ENCODE measurements around the gene SERPINA5. TPM values are rescaled to one million over a fixed set of nuclear protein-coding genes. Genes with fewer than 3 reads are reported as not detected.

The SERPINA5 gene
- total and polyA plus RNA-seq, 3 experiments from 2014 or later = not detected

DNA sequence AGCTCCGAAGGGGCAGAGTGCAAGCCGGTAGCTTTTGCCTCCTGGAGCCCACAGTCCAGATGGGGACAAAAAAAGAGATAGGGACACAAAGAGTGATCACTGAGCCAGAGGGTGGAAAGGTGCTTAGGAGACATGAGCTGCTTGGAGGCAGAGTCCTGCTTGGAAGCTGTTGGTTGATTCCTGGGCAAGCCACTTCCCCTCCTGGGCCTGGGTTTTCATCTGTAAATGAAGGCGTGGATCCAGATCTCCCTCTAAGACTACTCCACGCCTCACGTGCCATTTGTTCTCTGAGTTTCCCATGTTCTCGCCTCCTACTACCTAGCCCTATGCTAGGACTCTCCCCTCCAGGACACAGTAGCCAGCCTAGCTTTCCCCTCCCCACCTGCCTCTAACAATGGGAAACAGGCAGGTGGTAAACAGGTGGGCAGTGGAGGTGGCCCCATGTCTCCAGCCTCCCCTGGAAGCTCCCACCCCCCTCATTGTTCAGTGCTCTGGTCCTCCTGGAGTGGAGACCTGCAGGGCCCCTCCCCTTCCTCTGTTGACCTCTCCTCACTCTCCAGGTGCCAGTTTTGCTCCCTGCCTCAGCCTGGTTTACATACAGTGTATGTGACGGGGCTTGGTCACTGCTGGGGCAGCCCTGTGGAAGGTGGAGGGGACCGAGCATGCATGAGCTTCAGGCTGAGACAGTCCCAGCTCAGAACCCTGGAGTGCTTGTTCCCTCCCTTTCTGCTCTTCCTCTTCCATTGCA lies 34.8 kb downstream of the SERPINA5 start:
- Histone ChIP-seq H3K36me3 (ENCODE audit: insufficient read depth, low read length) (no peaks in the 10 kb centered on the region), H3K27ac (ENCODE audit: low read depth, low read length) (no peak overlapping the region), H3K27me3 (ENCODE audit: insufficient read depth, low read length, poor library complexity, severe bottlenecking) (no peaks in the 10 kb centered on the region), H3K9me3 (ENCODE audit: low read length) (peaks cover 6% of the 10 kb centered on the region), H3K4me1 (ENCODE audit: insufficient read depth, low read length) (no peaks in the 10 kb centered on the region), H3K4me3 (ENCODE audit: low read length) (no peak overlapping the region)
- Mint-ChIP-seq H3K27me3 (peaks cover 3 to 5% of the 10 kb centered on the region in 2 donors), H3K4me3 (no peak overlapping the region), H3K27ac (no peak overlapping the region), H3K36me3 (no peaks in the 10 kb centered on the region), H3K4me1 (no peaks in the 10 kb centered on the region), H3K9me3 (peaks cover 7 to 26% (median 12%) of the 10 kb centered on the region in 5 donors)
- DNase-seq = no peak
- POLR2A ChIA-PET = no interaction called here
- CTCF ChIA-PET = no interaction called here

DNA sequence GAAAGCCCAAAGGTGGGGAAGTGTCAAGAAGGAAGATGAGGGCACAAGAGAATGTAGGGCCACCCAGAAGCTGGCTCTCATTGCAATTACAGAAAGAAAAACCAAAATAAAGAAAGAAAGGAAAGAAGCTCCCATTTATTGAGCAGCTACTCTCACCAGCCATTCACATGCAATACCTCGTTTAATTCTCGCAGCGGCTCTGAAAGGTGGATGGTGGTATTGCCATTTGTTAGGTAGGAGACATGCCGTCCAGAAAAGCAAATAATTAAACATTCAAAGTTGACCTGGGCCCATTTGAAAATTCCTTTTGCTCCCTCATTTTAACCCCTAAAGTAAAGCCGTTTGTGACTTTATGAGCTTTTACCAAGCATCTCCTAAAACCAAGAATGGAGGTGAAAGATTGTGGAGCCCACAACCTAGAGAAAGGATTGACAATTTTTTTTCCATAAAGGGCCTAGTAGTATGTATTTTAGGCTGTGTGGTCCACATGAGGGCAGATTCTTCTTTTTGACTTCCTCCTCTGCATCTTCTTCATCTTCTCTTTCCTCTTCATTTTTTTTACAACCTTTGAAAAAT lies 36.2 kb downstream of the SERPINA5 start:
- Mint-ChIP-seq H3K9me3 (peaks cover 7 to 26% (median 12%) of the 10 kb centered on the region in 5 donors), H3K4me1 (no peaks in the 10 kb centered on the region), H3K4me3 (no peak overlapping the region), H3K27me3 (peaks cover 6 to 9% of the 10 kb centered on the region in 2 donors), H3K27ac (no peak overlapping the region), H3K36me3 (no peaks in the 10 kb centered on the region)
- POLR2A ChIA-PET = no interaction called here
- peaks cover 6% of the 10 kb centered on the region for H3K9me3 ChIP-seq (ENCODE audit: low read length)
- H3K27ac ChIP-seq (ENCODE audit: low read depth, low read length) = no peak overlapping the region
- DNase-seq = no peak
- no peaks in the 10 kb centered on the region for H3K27me3 ChIP-seq (ENCODE audit: insufficient read depth, low read length, poor library complexity, severe bottlenecking)
- H3K4me1 ChIP-seq (ENCODE audit: insufficient read depth, low read length) = no peaks in the 10 kb centered on the region
- H3K36me3 ChIP-seq (ENCODE audit: insufficient read depth, low read length) = no peaks in the 10 kb centered on the region
- CTCF ChIA-PET = no interaction called here
- no peak overlapping the region for H3K4me3 ChIP-seq (ENCODE audit: low read length)

DNA sequence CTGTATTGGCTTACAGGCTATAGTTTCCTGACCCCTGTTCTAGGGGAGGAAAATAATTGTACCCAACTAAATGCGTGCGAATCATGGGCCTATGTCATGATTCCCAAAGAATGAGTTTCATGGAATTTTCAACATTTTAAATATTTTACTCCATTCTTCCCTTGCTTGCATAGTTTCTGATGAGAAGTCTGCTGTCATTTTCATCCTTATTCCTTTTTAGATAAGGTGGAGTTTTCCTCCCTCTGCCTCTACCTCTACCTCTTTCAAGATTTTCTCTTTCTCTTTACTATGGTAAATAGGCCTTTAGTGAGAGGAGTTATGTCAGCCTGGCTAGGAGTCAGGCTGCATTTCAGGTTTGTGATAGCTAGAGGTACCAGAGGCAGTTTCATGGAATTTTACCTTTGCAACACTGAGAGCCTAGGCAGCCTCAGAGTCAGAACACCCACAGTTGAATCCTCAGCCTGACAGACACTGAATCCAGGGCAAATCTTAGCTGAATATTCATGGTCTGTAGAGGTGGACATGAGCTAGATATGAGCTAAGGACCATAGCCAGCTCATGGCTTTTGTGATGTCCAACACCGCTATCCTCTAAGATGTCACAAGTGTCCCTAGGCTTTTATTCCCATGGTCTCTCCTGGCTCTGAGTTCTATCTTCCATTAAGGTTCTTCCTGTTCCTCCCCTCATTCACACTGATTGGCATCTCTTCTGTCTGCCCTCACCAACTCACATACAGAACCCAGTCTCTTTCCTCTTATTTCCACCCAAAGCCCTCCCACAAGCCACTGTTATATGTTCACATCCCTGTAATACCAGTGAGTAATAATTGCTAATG lies 37.0 kb downstream of the SERPINA5 start:
- peaks cover 9 to 11% of the 10 kb centered on the region in 2 donors for H3K27me3 Mint-ChIP-seq
- H3K27me3 ChIP-seq (ENCODE audit: insufficient read depth, low read length, poor library complexity, severe bottlenecking) = no peaks in the 10 kb centered on the region
- ChIA-PET POLR2A (no interaction called here), CTCF (no interaction called here)
- no peak overlapping the region for H3K27ac Mint-ChIP-seq
- H3K36me3 ChIP-seq (ENCODE audit: insufficient read depth, low read length) = no peaks in the 10 kb centered on the region
- no peak for DNase-seq
- no peak overlapping the region for H3K4me3 ChIP-seq (ENCODE audit: low read length)
- no peak overlapping the region for H3K4me3 Mint-ChIP-seq
- no peaks in the 10 kb centered on the region for H3K36me3 Mint-ChIP-seq
- H3K9me3 ChIP-seq (ENCODE audit: low read length) = peaks cover 6% of the 10 kb centered on the region
- H3K4me1 ChIP-seq (ENCODE audit: insufficient read depth, low read length) = no peaks in the 10 kb centered on the region
- H3K9me3 Mint-ChIP-seq = peaks cover 7 to 26% (median 12%) of the 10 kb centered on the region in 5 donors
- no peaks in the 10 kb centered on the region for H3K4me1 Mint-ChIP-seq
- H3K27ac ChIP-seq (ENCODE audit: low read depth, low read length) = no peak overlapping the region

DNA sequence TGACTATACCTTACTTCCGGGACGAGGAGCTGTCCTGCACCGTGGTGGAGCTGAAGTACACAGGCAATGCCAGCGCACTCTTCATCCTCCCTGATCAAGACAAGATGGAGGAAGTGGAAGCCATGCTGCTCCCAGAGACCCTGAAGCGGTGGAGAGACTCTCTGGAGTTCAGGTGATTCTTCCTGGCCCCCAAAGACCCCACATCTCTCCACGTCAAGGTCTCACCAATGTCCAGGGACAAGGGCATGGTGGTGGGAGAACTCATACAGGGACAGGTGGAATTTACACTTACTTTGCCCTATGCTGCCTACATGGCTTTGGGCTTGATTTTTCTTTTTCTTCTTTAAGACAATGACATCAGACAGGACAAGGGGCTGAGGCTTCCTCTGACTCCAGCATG lies 38.1 kb downstream of the SERPINA5 start:
- Mint-ChIP-seq H3K27me3 (peaks cover 11 to 13% of the 10 kb centered on the region in 2 donors), H3K4me3 (no peak overlapping the region), H3K27ac (no peak overlapping the region), H3K36me3 (no peaks in the 10 kb centered on the region), H3K4me1 (no peaks in the 10 kb centered on the region), H3K9me3 (peaks cover 7 to 26% (median 12%) of the 10 kb centered on the region in 5 donors)
- CTCF ChIA-PET = no interaction called here
- DNase-seq = no peak
- Histone ChIP-seq H3K4me3 (ENCODE audit: low read length) (no peak overlapping the region), H3K27ac (ENCODE audit: low read depth, low read length) (no peak overlapping the region), H3K4me1 (ENCODE audit: insufficient read depth, low read length) (no peaks in the 10 kb centered on the region), H3K9me3 (ENCODE audit: low read length) (peaks cover 6% of the 10 kb centered on the region), H3K36me3 (ENCODE audit: insufficient read depth, low read length) (no peaks in the 10 kb centered on the region), H3K27me3 (ENCODE audit: insufficient read depth, low read length, poor library complexity, severe bottlenecking) (no peaks in the 10 kb centered on the region)
- POLR2A ChIA-PET = no interaction called here

DNA sequence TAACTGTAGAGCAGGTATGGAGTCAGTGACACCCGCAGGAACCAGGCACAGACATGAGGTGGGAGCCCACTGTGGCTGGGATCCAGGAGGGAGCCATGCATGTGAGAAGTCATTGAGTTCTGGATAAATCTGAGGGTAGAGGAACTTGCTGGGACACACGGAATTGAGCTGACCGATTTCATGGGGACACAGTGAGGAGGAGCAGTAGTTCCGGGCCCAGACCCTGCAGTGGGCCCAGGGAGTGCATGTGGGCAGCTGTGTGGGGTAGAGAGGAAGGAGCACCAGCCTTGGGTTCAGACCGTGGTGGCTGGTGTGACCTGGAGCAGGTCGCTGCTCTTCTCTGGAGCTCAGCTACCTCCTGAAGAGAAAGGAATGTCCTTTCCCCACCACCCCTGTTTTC lies 39.4 kb downstream of the SERPINA5 start:
- ChIA-PET CTCF (no interaction called here), POLR2A (no interaction called here)
- Histone ChIP-seq H3K4me1 (ENCODE audit: insufficient read depth, low read length) (no peaks in the 10 kb centered on the region), H3K4me3 (ENCODE audit: low read length) (no peak overlapping the region), H3K9me3 (ENCODE audit: low read length) (peaks cover 6% of the 10 kb centered on the region), H3K36me3 (ENCODE audit: insufficient read depth, low read length) (no peaks in the 10 kb centered on the region), H3K27me3 (ENCODE audit: insufficient read depth, low read length, poor library complexity, severe bottlenecking) (no peaks in the 10 kb centered on the region), H3K27ac (ENCODE audit: low read depth, low read length) (no peak overlapping the region)
- H3K4me1 Mint-ChIP-seq = no peaks in the 10 kb centered on the region
- peaks cover 7 to 26% (median 12%) of the 10 kb centered on the region in 5 donors for H3K9me3 Mint-ChIP-seq
- no peak overlapping the region for H3K4me3 Mint-ChIP-seq
- no peaks in the 10 kb centered on the region for H3K36me3 Mint-ChIP-seq
- H3K27me3 Mint-ChIP-seq = peaks cover 11 to 13% of the 10 kb centered on the region in 2 donors
- H3K27ac Mint-ChIP-seq = no peak overlapping the region
- DNase-seq = no peak

DNA sequence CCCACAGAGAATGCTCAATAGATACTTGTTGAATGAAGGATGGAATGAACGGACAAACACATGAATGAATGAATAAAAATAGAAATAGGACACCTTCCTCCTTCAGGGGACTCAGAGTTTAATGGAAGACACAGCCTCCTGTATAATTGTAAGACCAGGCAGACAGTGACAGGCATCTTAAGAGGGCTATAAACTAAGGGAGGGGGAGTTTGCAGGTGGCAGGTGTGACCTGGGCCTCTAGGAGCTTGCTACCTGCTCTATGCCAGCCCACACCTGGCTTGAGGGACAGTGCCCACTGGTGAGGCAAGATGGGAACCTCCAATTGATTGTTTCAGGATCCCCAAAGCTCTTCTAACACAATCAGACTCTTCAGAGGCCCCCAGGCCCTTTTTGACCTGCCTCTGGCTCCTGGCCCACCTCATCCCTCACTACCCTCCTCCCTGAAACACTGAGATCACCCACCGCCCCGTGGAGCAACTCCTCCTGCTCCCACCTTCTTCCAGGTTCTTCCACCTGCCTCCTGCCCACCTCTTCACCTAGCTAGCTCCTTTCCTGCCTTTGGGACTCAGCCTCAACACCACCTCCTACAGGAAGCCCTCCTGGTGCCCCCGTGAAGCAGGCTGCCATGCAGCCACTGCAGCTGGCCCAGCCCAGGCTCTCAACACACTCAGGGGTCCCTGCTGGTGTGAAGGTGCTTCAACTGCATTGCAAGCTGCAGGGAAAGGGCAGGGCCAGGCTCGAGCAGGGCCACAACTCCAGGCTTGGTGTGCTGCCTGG lies 40.3 kb downstream of the SERPINA5 start:
- H3K27ac Mint-ChIP-seq = no peak overlapping the region
- CTCF ChIA-PET = no interaction called here
- Histone ChIP-seq H3K27me3 (ENCODE audit: insufficient read depth, low read length, poor library complexity, severe bottlenecking) (no peaks in the 10 kb centered on the region), H3K9me3 (ENCODE audit: low read length) (peaks cover 6% of the 10 kb centered on the region), H3K4me1 (ENCODE audit: insufficient read depth, low read length) (no peaks in the 10 kb centered on the region), H3K36me3 (ENCODE audit: insufficient read depth, low read length) (no peaks in the 10 kb centered on the region), H3K4me3 (ENCODE audit: low read length) (no peak overlapping the region), H3K27ac (ENCODE audit: low read depth, low read length) (no peak overlapping the region)
- no peaks in the 10 kb centered on the region for H3K4me1 Mint-ChIP-seq
- H3K4me3 Mint-ChIP-seq = no peak overlapping the region
- peaks cover 11 to 13% of the 10 kb centered on the region in 2 donors for H3K27me3 Mint-ChIP-seq
- DNase-seq = no peak
- H3K36me3 Mint-ChIP-seq = no peaks in the 10 kb centered on the region
- H3K9me3 Mint-ChIP-seq = peaks cover 7 to 24% (median 12%) of the 10 kb centered on the region in 5 donors
- POLR2A ChIA-PET = no interaction called here

DNA sequence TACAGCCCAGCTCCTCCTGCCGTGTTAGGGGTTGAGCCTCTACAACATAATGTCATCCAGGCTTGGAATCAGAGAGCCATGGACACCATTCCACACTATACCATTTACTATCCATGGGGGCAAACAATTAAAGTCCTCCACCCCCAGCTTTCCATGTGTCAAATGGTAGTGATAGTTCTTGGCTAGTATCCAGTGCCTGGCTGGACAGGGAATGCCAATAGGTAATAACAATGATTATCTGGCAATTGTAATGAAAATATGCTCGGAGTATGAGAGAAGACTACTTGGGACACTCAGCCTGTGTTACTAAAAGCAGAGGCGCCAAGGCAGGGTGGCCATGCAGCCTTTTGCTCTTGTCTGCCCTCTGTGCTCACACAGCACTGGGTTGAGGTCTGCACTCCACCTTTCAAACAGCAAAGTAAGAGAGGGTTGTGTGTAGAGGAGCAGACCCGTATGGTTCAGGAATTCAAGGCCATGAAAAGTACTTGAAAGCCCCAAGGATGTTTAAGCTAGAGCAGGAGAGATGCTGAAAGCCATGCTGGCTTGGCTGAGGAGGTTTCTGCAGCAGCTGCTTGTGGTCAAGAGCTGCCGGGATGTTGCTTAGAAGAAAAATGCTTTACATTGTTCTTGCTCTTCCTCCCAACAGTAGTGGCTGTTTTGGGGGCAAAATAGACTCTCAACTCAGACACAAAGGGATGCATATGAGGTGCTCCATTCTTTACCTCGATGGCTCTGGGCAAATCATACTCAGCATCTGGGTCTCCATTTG lies 41.6 kb downstream of the SERPINA5 start:
- ChIA-PET POLR2A (no interaction called here), CTCF (no interaction called here)
- no peak overlapping the region for H3K4me3 ChIP-seq (ENCODE audit: low read length)
- no peak overlapping the region for H3K27ac Mint-ChIP-seq
- H3K4me1 Mint-ChIP-seq = no peaks in the 10 kb centered on the region
- H3K27me3 Mint-ChIP-seq = peaks cover 11 to 13% of the 10 kb centered on the region in 2 donors
- no peaks in the 10 kb centered on the region for H3K36me3 Mint-ChIP-seq
- peaks cover 6% of the 10 kb centered on the region for H3K9me3 ChIP-seq (ENCODE audit: low read length)
- DNase-seq = no peak
- no peaks in the 10 kb centered on the region for H3K36me3 ChIP-seq (ENCODE audit: insufficient read depth, low read length)
- peaks cover 4 to 15% (median 8%) of the 10 kb centered on the region in 5 donors for H3K9me3 Mint-ChIP-seq
- no peaks in the 10 kb centered on the region for H3K27me3 ChIP-seq (ENCODE audit: insufficient read depth, low read length, poor library complexity, severe bottlenecking)
- H3K4me3 Mint-ChIP-seq = no peak overlapping the region
- no peak overlapping the region for H3K27ac ChIP-seq (ENCODE audit: low read depth, low read length)
- no peaks in the 10 kb centered on the region for H3K4me1 ChIP-seq (ENCODE audit: insufficient read depth, low read length)
